ENCODE data around the gene KNCN.

DNA sequence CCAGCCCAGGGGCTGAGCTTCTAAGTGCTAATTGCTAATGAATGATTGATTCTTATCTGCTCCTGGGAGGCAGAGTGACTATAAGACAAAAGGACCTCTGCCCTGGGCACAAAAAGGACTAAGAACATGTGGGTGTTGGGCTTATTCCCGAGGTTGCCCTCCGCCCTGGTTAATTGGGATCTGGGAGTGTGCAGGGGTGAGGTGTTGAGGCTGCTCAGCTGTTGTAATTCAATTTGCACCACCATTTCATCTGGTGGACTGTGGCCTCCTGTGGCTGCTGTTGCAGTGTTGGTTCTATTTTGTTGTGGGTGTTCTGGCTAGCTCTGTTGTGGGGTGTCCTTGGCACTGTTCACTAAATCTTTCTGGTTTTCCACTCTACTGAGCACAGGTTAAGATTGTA is 13.3 kb downstream of the KNCN start:
- TF ChIP-seq GATA2 (IDR thresholded peaks at IDR 0.05; ENCODE audit: low read depth, low read length) (no peak), GATA3 (IDR thresholded peaks at IDR 0.05; ENCODE audit: low read depth, low read length) (no peak)
